HG03175 (cell line): ENCODE measurements around the gene AGAP1.

Source experiments
- ATAC-seq: cut with Tn5 transposase; IDR thresholded peaks from one replicate; pipeline ENCODE4 v1.9.1; 2021; ENCODE audit warnings: mild to moderate bottlenecking, moderate library complexity; ENCODE audit not compliant: unreplicated experiment

Gene AGAP1

DNA sequence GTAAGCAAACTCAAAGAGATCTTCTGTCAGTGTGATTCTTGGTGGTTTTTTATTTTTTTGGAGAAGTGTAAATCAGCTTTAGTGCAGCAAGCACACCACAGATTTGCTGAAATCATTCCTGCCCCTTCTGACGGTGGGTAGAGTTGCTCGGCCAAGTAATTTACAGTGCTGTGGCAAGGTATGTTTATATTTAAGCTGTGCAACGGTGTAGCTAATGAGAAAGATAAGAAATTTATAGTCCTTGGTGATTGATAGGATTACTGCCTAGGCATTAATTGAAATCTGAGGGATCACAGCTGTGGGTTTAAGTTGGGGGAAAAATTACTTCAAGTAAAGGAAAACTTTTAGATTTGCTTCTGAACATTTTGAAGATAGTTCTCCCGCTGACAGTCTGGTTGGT is 286.6 kb downstream of the AGAP1 start:
- no peak for ATAC-seq

DNA sequence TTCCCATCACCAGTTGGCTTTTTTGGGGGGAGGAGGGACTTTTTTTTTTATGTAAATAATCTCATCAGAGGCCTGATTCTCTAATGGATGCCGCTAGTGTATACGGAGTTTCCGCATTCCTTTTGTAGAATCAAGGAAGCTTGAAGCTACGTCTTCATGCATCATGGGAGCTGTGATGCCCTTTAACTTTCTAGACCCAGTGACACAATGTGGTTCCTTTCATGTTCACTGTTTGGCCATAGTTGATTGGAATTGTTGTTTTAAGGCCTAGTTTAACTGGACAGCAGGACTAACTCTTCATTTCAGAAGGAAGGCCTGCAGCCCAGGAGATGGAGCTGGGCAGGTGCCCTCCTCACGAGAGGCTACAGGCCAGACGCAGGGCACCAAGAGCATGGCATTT is 287.9 kb downstream of the AGAP1 start:
- ATAC-seq: no peak

DNA sequence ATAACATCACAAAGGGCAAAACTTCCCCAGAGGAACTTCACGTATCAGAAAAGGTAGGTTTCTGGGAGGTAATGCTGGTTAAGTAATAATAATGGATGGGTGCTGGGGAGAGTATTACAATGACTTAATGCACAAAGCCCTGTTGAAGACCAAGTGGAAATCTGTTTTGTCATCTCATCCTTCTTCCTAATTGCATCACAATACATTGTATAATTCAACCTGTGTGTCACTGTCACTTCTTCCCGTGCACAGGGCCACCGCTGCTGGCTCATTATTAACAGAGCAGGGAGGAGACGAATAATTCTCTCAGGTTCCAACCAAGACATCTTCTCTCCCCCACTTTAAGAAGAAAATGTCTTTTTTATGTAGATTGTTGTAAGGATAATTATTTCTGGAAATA is 290.9 kb downstream of the AGAP1 start:
- no peak for ATAC-seq

DNA sequence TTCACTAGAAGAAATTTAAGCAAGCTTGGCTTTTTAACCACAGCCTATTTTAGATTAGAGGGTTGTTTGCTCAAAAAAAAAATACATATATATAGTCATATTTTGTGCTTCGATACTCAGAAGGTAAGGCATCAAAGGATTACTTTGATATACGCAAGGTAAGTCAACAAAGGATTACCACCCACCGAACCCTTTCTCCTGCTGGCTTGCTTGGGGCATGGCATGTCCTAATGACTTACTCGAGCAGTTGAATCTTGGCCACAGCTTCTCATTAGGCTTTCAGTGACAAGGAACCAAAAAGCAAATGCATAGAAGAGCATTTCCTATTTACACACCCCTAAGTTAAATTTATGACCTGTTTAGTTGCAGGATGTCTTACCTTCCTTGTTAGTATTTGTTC is 295.7 kb downstream of the AGAP1 start:
- ATAC-seq: no peak

DNA sequence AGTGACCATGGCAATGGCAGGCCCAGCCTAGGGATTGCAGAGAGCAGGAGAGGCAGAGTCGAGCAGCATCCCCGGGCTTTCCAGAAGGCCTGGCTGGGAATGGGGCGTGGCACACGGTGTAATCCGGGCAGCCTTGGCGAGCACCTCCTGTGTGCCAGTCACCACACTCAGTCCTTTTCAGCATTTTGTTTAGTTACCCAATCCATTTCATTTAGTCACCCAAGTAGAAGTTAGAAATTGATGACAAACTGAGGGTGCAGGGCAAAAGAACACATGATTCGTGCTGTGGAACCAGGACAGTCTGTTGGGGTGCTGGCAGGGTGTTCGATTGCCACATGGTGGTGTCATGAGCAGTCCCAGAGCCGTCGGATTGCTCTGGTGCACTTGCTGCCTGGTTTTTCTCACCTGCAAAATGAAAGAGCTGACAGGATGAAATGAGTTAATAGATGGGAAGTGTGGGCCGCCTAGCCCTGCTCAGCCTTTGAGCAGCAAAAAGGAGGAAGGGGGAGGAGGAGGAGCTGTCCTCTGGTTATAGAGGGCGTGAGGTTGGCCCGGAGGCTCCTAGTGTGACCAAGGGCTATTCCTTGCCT is 299.4 kb downstream of the AGAP1 start:
- ATAC-seq: no peak

DNA sequence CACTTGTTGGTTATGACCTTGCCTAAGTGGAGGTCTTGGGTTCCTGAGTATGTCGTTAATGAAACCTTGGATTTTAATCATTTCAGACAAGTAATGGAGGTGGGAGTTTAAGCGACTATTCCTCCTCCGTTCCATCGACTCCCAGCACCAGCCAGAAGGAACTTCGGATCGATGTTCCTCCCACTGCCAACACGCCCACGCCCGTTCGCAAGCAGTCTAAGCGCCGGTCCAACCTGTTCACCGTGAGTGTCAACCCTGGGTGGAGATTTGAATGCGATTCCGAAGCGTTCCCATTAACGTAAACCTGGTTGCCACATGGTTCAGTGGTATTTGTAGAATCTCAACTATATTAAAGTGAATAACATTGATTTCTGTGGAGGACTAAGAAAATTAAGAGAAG is 305.4 kb downstream of the AGAP1 start:
- no peak for ATAC-seq

DNA sequence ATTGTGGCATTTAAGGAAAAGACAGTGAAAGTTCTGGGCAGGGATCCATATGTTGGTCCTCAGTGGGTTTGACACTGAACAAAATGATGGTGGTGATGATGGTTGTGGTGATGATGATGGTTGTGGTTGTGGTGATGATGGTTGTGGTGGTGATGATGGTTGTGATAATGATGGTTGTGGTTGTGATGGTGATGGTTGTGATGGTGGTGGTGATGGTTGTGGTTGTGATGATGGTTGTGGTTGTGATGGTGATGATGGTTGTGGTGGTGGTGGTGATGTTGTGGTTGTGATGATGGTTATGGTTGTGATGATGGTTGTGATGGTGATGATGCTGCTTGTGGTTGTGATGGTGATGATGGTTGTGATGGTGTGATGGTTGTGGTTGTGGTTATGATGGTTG is 308.7 kb downstream of the AGAP1 start:
- ATAC-seq: no peak

DNA sequence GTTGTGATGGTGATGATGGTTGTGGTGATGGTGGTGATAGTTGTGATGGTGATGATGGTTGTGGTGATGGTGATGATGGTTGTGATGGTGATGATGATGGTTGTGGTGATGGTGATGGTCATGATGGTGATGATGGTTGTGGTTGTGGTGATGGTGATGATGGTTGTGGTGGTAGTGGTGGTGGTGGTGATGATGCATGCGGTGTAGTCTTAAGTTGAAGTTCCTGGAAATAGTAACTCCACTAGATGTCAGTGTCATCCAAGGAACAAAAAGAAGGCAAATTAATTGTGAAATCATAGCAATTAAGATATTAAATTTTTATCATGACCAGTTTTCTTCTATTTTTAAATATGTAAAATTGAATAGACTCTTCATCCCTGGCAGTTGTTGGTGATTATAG is 309.2 kb downstream of the AGAP1 start:
- ATAC-seq: no peak

DNA sequence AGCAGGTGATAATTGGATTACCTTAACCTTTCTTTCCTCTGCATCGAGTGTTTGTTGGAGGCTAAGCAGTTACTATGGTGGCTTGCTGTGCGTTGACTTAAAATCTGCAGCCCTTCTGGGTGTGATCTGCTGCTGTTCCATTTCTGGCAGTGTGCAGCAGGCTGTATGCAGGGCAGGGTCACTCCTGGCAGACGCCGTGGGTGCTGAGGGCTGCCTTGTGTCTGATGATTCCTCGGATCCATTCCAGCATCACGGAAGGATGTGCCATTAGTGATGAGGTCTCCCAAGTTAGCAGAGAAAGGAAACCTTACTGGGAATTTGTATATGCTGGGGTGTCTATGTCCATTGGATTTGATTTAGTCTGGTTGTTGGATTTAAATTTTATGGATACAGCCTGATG is 310.8 kb downstream of the AGAP1 start:
- ATAC-seq: no peak

DNA sequence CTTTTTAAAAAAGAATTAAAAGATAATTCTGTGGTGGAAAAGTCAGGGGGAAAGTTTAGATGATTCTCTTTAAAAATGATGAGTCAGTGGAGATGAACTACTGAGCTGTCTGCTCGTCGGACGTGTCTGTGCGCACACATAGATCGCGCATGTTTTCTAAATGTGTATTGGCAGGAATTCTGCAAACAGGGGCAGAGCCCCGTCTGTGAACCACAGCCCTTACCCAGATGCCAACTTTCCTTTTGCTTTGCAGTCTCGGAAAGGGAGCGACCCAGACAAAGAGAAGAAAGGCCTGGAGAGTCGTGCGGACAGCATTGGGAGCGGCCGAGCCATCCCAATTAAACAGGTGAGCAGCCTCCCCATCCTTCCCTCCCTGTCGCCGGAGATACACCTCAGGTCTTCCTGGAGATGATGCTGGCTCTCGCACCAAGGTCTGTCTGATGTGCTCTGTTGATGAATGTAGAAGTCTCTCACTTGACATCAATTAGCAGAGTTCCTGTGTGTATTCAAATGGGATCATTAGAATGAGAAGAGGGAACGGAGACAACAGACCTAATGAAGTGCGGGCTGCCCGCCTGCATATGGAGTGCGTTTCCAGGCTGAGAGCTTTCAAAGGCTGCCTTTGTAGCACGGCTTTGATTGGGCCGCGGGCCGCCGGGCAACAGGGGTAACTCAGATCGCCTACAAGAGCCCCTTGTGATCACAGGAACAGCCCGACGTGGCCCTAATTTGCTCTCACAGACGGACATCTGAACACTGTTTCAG is 313.3 kb downstream of the AGAP1 start:
- no peak for ATAC-seq

DNA sequence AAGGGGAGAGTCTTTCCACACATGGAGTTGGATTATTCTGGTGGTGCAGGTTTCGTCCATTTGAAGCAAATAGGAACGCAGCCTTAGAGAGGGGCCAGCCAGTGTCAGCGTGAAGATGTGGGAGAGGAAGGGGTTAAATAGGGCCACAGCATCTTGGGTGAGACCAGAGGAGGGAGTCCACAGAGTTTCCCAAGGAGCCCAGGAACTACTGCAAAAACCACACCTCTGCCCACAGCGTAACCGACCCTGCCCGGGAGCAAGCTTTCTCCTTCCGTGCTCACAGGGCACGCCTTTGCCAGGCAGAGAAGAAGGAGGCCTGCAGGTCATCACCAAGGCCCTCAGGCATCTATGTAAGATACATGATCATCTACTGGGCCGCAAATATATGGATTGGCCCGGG is 314.5 kb downstream of the AGAP1 start:
- ATAC-seq: no peak

DNA sequence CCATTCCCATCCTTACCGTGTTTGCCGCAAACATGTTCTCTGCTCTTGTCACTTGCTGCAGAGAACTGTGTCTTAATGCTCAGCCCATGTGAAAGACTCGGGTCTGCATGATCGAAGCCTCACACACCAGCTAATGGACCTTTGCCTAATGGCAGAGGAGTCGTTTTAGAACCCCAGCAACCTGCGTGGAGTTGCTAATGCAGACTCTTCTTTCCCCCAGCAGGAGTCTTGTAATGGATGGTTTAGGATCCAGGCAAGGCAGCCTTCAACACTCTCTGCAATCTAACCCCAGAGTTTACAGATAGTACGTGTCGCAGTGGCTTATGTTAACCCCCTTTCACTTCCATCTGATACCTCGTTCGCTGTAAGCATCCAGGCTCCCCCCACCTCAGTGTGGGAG is 316.4 kb downstream of the AGAP1 start:
- ATAC-seq: no peak

DNA sequence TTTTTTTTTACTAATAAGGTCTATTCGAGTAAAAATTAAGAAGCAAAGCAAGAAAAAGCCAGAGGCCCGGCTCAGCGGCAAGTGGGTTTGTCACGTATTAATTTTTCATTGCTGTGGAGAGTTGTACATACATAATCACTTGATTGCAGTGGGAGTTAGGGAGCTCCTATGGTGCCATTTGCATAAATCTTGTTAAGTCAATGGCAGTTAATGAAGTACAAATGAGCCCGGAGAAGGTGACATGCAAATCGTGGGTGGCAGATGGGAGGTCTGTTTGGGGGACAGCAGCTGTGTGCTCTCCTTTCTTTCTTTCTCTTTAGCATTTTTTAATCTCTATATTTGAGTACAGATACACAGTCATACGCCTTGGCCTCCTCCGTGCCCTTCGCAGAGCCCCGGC is 317.0 kb downstream of the AGAP1 start:
- no peak for ATAC-seq

DNA sequence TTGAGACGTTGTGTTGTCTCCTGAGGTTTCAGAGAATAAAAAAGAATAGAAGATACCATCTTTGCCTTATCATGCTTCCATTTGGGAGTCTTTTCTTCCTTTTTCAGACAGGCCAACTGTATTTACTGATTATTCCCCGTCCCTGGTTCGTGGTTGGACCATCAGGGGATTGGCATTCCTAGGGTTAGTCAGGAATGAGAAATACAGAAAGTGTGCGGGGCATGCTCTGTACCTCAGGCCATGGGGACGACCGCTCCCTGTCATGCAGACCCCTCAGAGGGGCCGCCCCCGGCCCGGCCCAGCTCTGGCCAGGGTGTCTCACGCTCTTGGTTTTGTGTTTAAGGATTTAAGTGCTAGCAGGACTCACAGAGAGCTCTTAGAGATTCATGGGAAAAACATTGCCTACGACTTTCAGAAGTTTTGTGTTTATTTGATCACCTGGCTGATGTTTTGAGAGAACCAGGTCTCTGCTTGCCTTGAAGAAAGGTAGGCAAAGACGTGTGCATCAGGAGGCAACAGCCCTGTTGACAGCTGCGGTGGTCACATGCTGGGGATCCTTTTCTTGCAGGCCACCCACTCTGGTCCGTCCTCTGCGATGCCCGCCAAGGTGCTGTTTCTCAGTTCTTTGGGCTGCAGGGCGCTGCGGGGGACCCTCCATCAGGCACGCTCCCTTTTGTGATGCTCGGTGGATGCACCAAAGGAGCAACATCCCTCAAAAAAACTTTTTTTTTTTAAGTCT is 317.8 kb downstream of the AGAP1 start:
- no peak for ATAC-seq

DNA sequence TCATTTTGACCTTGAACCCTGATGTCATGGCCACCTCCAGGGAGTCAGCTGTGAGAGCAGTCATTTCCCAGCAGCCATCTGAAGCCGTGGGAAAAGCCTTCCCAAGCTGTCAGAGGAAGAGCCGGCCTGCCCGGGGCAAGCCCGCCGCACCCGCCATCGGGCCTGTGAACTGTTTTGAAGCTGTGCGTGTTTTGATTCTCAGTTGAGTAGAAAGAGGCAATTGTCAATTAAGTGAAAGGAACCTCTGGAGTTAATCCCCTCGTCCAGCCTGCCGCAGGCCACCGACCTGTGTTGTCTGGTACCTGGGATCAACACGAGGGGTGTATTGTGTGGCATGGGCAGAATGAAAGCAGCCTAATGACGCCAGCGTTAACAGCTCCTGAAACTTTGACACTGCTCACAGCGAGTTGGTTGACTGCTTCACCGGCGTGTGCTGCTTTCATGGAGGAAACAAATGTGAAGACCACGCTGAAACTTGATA is 318.4 kb downstream of the AGAP1 start:
- ATAC-seq: no peak

DNA sequence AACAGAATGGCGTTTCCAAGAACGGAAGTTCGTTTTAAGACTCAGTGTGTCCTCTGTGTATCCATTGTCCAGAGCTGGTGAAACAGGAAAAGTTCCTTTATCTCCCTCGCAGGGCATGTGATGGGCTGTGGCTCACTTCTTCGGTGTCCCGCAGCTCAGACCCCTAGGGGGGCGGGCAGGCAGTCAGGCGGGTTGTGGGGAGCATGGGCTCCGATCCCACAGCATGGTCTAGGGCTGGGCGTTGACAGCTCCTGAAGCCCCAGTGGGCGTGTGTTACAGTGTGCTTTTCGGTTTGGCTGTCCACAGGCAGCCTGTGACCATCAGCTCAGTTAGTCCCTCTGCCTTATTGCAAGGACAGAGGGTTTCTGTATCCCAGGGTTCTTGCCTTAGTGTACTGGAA is 319.6 kb downstream of the AGAP1 start:
- no peak for ATAC-seq

DNA sequence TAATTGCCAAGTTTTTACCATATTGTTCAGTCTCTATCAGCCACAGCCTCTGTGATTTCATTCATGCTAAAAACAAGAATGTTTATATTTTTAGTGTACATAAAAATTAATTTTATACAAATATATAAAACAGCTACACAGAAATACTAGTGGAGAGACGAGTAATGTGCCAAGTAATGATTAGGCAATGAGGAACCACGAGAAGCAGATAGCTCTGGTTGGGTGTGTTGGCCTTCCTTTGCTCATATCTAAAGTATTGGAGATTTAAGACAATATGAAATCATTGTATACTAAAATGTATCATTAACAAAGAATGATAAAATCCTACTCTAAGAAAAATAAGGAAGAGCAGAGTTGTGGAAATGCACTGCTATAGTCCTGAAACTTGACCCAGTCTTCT is 326.7 kb downstream of the AGAP1 start:
- ATAC-seq: no peak

DNA sequence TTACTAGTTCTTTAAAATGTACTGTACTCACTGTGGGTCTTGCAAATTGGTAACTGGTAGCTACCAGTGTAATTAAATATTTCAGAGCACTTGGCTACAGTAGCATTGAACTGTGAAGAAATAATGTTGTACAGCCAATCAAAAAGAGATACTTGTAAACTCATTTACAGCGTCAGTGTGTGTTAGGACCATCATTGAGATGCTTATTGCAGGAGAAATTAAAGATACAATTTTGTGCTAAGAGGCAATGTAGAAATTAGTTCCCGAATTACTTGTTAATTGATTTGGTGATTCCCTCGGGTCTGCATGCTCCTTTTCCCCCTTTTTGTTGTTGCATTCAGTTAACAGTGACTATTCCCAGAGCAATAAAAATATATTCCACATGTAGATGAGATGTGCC is 330.5 kb downstream of the AGAP1 start:
- no peak for ATAC-seq

DNA sequence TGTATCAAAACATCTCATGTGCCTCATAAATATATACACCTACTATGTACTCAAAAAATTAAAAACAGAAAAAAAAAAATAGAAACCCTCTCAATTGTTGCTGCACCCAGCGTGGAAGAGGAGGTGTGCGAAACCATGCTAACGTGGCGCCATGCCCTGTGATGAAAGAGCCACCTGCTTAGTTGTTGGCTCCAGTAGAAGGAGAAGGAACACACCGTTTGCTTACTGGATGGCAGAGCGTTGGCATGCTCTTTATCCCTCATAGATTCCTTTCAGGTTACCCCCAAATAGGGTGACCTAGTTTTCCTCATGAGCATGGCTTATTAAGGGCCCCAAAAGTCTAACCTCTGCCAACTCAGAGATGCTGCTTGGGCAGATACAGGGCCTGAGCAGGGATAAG is 332.1 kb downstream of the AGAP1 start:
- ATAC-seq: no peak

DNA sequence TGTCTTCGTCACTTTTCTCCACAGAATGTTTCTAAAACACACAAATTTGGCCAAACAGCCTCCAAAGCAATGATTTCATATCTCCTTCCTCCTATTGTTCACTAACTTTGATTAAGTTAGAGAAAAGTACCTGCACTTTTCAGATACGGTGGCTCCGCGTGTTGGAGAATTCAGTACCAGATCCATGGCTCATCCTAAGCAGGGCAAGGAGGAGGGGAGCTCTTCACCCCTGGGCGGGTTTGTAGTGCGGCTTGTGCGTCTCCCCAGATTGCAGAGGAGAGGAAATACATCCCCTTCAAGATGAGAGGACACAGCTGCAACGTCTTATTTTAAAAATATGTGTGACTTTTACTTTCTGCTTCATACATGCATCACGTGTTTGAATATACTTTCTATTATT is 333.0 kb downstream of the AGAP1 start:
- ATAC-seq: no peak

DNA sequence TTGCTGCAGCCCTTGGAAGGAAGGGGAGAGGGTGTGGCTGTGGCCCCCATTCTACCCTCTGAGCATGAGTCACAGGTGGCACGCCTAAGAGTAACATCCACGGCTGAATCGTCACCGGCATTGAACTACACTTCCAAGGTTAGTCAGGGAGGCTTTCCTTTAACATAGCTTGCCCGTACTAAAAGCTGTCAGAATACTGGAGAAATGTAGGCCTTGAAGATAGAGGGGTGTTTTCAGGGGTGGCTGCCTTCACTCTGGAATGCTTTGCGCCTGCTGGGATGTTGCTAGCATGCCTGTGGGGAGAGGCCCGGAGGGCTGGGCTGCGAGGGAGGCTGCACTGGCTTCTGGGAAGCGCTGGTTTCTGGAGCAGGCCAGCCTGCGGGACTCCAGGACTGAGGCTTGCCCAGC is 333.7 kb downstream of the AGAP1 start:
- no peak for ATAC-seq

DNA sequence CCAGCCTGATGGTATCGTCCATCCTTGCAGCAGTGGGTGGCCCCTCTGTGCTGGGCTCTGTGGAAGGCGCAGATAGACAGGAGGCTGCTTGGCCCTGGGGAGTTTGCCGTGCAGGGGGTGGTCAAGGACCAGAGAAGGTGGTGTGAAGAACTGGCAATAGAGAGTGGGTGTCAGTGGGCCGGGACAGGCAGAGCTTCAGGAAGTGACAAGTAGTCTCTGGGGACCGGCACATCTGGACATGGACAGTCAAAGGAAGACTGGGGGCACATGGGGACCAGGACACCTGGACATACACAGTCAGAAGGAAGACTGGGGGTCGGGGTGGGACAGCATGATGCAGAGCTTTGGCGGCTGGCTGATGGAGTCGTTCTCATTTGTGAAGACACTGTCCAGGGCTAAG is 335.9 kb downstream of the AGAP1 start:
- no peak for ATAC-seq
